Fibroblast of lung (primary cell): ENCODE data around the gene ZDHHC14. TPM values are rescaled to one million over a fixed set of nuclear protein-coding genes. Genes with fewer than 3 reads are reported as not detected.

Source experiments
- DNase-seq, 2 donors: peaks; one replicate each; pipeline versions ENCODE4 v3.0.0 to v3.0.0-alpha.2; 2010; ENCODE audit warnings: low read depth in 2 of 2
- H2AFZ ChIP-seq: 2 replicates; pipeline ENCODE4 v1.5.1; 2012; ENCODE audit warnings: low read length, control low read depth, inconsistent platforms
- H3K27ac ChIP-seq: 2 replicates; pipeline ENCODE4 v1.5.1; 2011; ENCODE audit warnings: low read length, control low read depth; ENCODE audit not compliant: insufficient read depth
- H3K27me3 ChIP-seq: 2 replicates; pipeline ENCODE4 v1.5.1; 2011; ENCODE audit warnings: mild to moderate bottlenecking, low read length; ENCODE audit not compliant: control insufficient read depth, insufficient read depth
- H3K36me3 ChIP-seq: 2 replicates; pipeline ENCODE4 v1.5.1; 2011; ENCODE audit warnings: low read length; ENCODE audit not compliant: control insufficient read depth, insufficient read depth
- H3K4me1 ChIP-seq: 2 replicates; pipeline ENCODE4 v1.5.1; 2011; ENCODE audit warnings: low read length; ENCODE audit not compliant: control insufficient read depth, insufficient read depth; ENCODE audit errors: extremely low read depth
- H3K4me2 ChIP-seq: 2 replicates; pipeline ENCODE4 v1.5.1; 2011; ENCODE audit warnings: low read length, control low read depth; ENCODE audit not compliant: insufficient read depth; ENCODE audit errors: extremely low read depth
- H3K4me3 ChIP-seq, 4 experiments: fragments of 200-600 bp in 1 of 4; sonication (generic) in 1 of 4; replicated peaks in 1 of 4; 2 replicates each; pipeline ENCODE4 v1.5.1; 2011 to 2016; ENCODE audit warnings: low read length in 4 of 4, low read depth in 3 of 4, mild to moderate bottlenecking in 3 of 4, control low read depth in 2 of 4, inconsistent platforms in 1 of 4, mixed read lengths in 1 of 4; ENCODE audit not compliant: insufficient read depth in 1 of 4; ENCODE audit errors: control extremely low read depth in 1 of 4
- H3K79me2 ChIP-seq: 2 replicates; pipeline ENCODE4 v1.5.1; 2012; ENCODE audit warnings: mild to moderate bottlenecking, low read length, inconsistent platforms; ENCODE audit not compliant: control insufficient read depth, insufficient read depth
- H3K9ac ChIP-seq: 2 replicates; pipeline ENCODE4 v1.5.1; 2011; ENCODE audit warnings: mild to moderate bottlenecking, low read length, control low read depth; ENCODE audit not compliant: insufficient read depth
- H3K9me3 ChIP-seq: 2 replicates; pipeline ENCODE4 v1.5.1; 2012; ENCODE audit warnings: low read depth, low read length; ENCODE audit not compliant: control insufficient read depth, insufficient read depth
- H4K20me1 ChIP-seq: 2 replicates; pipeline ENCODE4 v1.5.1; 2011; ENCODE audit warnings: low read length; ENCODE audit not compliant: control insufficient read depth, insufficient read depth; ENCODE audit errors: extremely low read depth
- EZH2 ChIP-seq: IDR thresholded peaks from 2 replicates; pipeline ENCODE4 v1.5.1; 2012; ENCODE audit warnings: low read length, control low read depth, mild to moderate bottlenecking; ENCODE audit errors: missing control alignments
- polyA plus RNA-seq, 2 donors: library from polyadenylated mRNA; depleted of rRNA in 1 of 2; stranded (reverse) in 1 of 2; unstranded in 1 of 2; fragments of >200 nt; gene quantifications; 2 replicates each; pipeline ENCODE4 v1.2.1, GENCODE V29; 2011 to 2012; ENCODE audit warnings: missing spikeins in 1 of 2
- total RNA-seq: library from RNA; depleted of rRNA; stranded (reverse); fragments of >200 nt; gene quantifications from 2 replicates; pipeline ENCODE4 v1.2.1, GENCODE V29; 2014
- TF ChIP-seq, protein P1 (sequence below), 2 donors: IDR thresholded peaks in 1 of 2; conservative IDR thresholded peaks in 1 of 2; 1 replicate in 1 of 2; 2 replicates in 1 of 2; pipeline ENCODE4 v1.5.1; 2011 to 2012; ENCODE audit warnings: low read length in 2 of 2, control low read depth in 1 of 2, inconsistent platforms in 1 of 2, low read depth in 1 of 2, mild to moderate bottlenecking in 1 of 2

The ZDHHC14 gene
- total and polyA plus RNA-seq, 2 donors (not counting 1 experiment from before 2014, with no cell fraction given) = 1.7 to 3.5 TPM

DNA sequence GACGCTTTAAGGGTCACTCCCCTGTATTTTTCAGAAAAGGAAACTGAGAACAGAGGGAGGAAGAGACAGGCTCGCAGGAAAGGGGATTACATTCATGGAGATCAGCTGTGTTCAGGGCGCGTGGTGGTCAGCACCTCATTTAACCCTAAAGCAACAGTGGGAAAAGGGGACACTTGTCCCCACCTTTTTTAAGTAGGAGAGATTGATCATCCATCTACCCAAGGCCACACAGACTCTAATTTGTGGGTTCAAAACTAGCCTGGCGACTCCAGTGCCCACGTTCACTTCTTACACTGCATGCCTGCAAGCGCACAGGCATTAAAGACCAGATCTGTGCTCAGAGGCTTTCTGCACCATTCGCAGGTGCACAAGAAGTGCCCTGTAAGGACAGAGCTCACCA is 274.1 kb downstream of the ZDHHC14 start:
- TF ChIP-seq, protein P1, sequence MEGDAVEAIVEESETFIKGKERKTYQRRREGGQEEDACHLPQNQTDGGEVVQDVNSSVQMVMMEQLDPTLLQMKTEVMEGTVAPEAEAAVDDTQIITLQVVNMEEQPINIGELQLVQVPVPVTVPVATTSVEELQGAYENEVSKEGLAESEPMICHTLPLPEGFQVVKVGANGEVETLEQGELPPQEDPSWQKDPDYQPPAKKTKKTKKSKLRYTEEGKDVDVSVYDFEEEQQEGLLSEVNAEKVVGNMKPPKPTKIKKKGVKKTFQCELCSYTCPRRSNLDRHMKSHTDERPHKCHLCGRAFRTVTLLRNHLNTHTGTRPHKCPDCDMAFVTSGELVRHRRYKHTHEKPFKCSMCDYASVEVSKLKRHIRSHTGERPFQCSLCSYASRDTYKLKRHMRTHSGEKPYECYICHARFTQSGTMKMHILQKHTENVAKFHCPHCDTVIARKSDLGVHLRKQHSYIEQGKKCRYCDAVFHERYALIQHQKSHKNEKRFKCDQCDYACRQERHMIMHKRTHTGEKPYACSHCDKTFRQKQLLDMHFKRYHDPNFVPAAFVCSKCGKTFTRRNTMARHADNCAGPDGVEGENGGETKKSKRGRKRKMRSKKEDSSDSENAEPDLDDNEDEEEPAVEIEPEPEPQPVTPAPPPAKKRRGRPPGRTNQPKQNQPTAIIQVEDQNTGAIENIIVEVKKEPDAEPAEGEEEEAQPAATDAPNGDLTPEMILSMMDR (conservative IDR thresholded peaks at IDR 0.05 in 1 of 2, IDR thresholded peaks at IDR 0.05 in 1 of 2; ENCODE audit: low read depth in 1 of 2, low read length in 2 of 2) = no peak
- Histone ChIP-seq H2AFZ (no peak overlapping the region), H3K4me3 (no peak overlapping the region), H3K36me3 (no peaks in the 10 kb centered on the region), H4K20me1 (no peaks in the 10 kb centered on the region), H3K27me3 (no peaks in the 10 kb centered on the region), H3K79me2 (no peaks in the 10 kb centered on the region), H3K9ac (no peak overlapping the region), H3K9me3 (no peaks in the 10 kb centered on the region), H3K4me2 (no peak overlapping the region), H3K27ac (no peak overlapping the region), H3K4me1 (no peaks in the 10 kb centered on the region)
- DNase-seq = no peak

DNA sequence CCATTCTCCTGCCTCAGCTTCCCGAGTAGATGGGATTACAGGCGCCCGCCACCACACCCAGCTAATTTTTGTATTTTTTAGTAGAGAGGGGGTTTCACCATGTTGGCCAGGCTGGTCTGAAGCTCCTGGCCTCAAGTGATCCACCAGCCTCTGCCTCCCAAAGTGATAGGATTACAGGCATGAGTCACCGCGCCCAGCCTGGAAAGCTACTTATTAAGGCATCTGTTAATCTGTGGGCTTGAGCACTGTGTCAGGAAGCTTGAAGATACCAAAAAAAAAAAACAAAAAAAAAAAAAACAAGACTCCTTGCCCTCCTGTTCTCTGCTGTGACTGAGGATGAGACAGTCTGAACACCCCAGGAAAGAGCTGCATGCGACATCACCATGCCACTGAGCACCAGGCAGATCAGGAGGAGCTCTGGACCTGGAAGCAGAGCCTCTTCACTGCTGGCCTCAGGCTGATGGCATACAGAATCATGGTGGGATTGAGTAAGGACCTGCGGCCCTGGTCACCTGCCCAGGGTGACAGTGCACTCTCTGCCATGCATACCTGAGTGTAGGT is 275.5 kb downstream of the ZDHHC14 start:
- H3K9me3 ChIP-seq = no peaks in the 10 kb centered on the region
- TF ChIP-seq EZH2 = no peak
- TF ChIP-seq, protein P1 (conservative IDR thresholded peaks at IDR 0.05 in 1 of 2, IDR thresholded peaks at IDR 0.05 in 1 of 2; ENCODE audit: low read depth in 1 of 2, low read length in 2 of 2) = no peak
- no peaks in the 10 kb centered on the region for H4K20me1 ChIP-seq
- no peak overlapping the region for H3K4me2 ChIP-seq
- no peak overlapping the region for H3K27ac ChIP-seq
- H3K4me1 ChIP-seq = no peaks in the 10 kb centered on the region
- H3K79me2 ChIP-seq = no peaks in the 10 kb centered on the region
- DNase-seq = peak; percentile 24 to 51
- H3K36me3 ChIP-seq = no peaks in the 10 kb centered on the region
- no peak overlapping the region for H3K9ac ChIP-seq
- H3K27me3 ChIP-seq = no peaks in the 10 kb centered on the region
- H2AFZ ChIP-seq = no peak overlapping the region
- no peak overlapping the region for H3K4me3 ChIP-seq

GRCh38 chr6:157657754-157658153 is 276.8 kb downstream of the ZDHHC14 start:
- no peaks in the 10 kb centered on the region for H3K36me3 ChIP-seq
- H3K79me2 ChIP-seq = no peaks in the 10 kb centered on the region
- no peaks in the 10 kb centered on the region for H3K9me3 ChIP-seq
- H3K9ac ChIP-seq = no peak overlapping the region
- H4K20me1 ChIP-seq = no peaks in the 10 kb centered on the region
- H2AFZ ChIP-seq = no peak overlapping the region
- no peaks in the 10 kb centered on the region for H3K27me3 ChIP-seq
- H3K4me2 ChIP-seq = no peak overlapping the region
- TF ChIP-seq EZH2 = no peak
- TF ChIP-seq, protein P1 (conservative IDR thresholded peaks at IDR 0.05 in 1 of 2, IDR thresholded peaks at IDR 0.05 in 1 of 2; ENCODE audit: low read depth in 1 of 2, low read length in 2 of 2) = no peak
- no peaks in the 10 kb centered on the region for H3K4me1 ChIP-seq
- no peak overlapping the region for H3K27ac ChIP-seq
- no peak overlapping the region for H3K4me3 ChIP-seq
- no peak for DNase-seq
